ENCODE results near the gene BMPR1A. TPM values are rescaled to one million over a fixed set of nuclear protein-coding genes. Genes with fewer than 3 reads are reported as not detected.
A peak's percentile ranks its signal among the peaks of the same experiment; 100 is the strongest.

The BMPR1A gene
- total RNA-seq, 1 donor from 2014 or later, result 84.7 TPM

DNA sequence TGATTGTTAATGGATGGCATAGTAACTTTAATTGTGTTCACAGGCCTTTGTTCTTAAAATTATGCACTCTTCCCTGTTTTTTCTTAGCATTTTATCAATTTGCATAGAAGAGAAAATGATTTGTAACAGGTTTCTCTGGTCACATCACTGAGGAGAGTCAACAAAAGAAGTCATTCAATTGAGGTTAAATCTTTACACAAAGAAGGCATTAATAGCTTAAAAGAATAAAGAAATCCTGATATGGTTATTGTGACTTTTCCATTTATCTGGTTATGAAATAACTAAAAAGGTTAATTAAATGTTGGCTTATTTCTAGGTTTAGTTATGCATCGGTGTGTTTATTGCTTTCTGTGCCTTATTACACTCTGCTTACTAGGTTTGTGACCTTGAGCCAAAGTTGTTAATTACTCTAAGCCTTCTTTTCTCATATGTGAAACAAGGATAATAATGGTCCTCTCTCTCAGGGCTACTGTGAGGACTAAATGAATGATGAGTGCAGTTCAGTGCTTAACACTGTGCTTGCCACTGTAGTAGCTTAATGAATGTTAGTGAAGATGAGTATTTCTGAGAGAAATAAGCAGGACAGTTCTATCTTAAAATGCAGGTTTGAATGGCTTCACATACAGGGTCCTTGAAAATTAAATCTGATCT is 12.1 kb downstream of the BMPR1A start:
- Mint-ChIP-seq H3K4me1 (ENCODE audit: unreplicated experiment) (peaks cover 51% of the 10 kb centered on the region), H3K27me3 (no peaks in the 10 kb centered on the region), H3K27ac (no peak overlapping the region), H3K36me3 (peaks cover 11% of the 10 kb centered on the region), H3K9me3 (no peaks in the 10 kb centered on the region), H3K4me3 (no peak overlapping the region)
- no peak for DNase-seq (ENCODE audit: extremely low spot score, unreplicated experiment)
- TF ChIP-seq CTCF (conservative IDR thresholded peaks at IDR 0.05), result no peak

GRCh38 chr10:86769991-86770390 is 13.6 kb downstream of the BMPR1A start:
- H3K4me3 Mint-ChIP-seq, result no peak overlapping the region
- no peak for TF ChIP-seq CTCF (conservative IDR thresholded peaks at IDR 0.05)
- H3K27ac Mint-ChIP-seq, result no peak overlapping the region
- peaks cover 7% of the 10 kb centered on the region for H3K36me3 Mint-ChIP-seq
- no peaks in the 10 kb centered on the region for H3K27me3 Mint-ChIP-seq
- H3K9me3 Mint-ChIP-seq, result no peaks in the 10 kb centered on the region
- no peak for DNase-seq (ENCODE audit: extremely low spot score, unreplicated experiment)
- H3K4me1 Mint-ChIP-seq (ENCODE audit: unreplicated experiment), result peaks cover 50% of the 10 kb centered on the region

DNA sequence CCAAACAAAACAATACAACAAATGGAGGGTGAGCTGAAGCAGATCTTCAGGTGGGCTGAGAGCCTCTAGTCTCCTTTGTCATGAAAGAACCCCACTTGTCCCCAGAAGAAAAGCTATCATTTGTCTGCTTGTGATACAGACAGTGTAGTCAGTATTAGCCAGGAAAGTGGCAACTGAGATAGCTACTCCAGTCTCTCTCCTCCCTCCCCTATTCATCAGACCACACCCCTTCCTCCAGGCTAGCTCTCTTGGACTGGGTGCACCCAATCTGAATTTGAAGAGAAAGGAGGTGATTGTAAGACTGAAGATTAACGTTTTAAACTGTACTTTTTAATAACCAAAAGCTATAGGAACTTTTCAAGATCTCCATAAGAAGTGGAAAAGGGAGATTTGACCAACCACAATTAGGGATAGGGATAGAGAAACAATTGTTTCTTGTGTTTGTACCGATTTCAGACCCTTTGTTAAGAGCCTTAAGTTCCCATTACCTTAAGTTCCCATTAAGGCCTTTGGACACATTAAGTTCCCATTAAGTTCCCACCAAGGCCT is 14.1 kb downstream of the BMPR1A start:
- no peak for TF ChIP-seq CTCF (conservative IDR thresholded peaks at IDR 0.05)
- no peak overlapping the region for H3K27ac Mint-ChIP-seq
- H3K36me3 Mint-ChIP-seq, result peaks cover 6% of the 10 kb centered on the region
- no peaks in the 10 kb centered on the region for H3K27me3 Mint-ChIP-seq
- no peak for DNase-seq (ENCODE audit: extremely low spot score, unreplicated experiment)
- peaks cover 52% of the 10 kb centered on the region for H3K4me1 Mint-ChIP-seq (ENCODE audit: unreplicated experiment)
- no peaks in the 10 kb centered on the region for H3K9me3 Mint-ChIP-seq
- no peak overlapping the region for H3K4me3 Mint-ChIP-seq

DNA sequence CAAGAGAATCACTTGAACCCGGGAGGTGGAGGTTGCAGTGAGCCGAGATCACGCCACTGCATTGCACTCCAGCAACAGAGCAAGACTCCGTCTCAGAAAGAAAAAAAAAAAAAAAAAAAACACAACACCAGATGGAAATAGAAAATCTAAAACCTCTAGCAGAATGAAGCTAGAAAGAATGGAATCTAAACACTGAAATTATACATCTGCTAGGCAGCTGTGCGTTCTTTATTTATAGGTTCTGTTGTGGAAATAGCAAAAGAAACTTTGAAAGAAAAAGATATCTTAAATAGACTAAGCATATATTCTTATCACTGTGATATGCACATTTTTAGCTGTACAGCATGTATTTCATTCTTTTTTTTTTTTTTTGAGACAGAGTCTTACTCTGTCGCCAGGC is 17.1 kb downstream of the BMPR1A start:
- no peak for DNase-seq (ENCODE audit: extremely low spot score, unreplicated experiment)
- H3K4me3 Mint-ChIP-seq, result no peak overlapping the region
- no peak overlapping the region for H3K27ac Mint-ChIP-seq
- H3K27me3 Mint-ChIP-seq, result no peaks in the 10 kb centered on the region
- TF ChIP-seq CTCF (conservative IDR thresholded peaks at IDR 0.05), result no peak
- no peaks in the 10 kb centered on the region for H3K9me3 Mint-ChIP-seq
- peaks cover 43% of the 10 kb centered on the region for H3K4me1 Mint-ChIP-seq (ENCODE audit: unreplicated experiment)
- no peaks in the 10 kb centered on the region for H3K36me3 Mint-ChIP-seq

DNA sequence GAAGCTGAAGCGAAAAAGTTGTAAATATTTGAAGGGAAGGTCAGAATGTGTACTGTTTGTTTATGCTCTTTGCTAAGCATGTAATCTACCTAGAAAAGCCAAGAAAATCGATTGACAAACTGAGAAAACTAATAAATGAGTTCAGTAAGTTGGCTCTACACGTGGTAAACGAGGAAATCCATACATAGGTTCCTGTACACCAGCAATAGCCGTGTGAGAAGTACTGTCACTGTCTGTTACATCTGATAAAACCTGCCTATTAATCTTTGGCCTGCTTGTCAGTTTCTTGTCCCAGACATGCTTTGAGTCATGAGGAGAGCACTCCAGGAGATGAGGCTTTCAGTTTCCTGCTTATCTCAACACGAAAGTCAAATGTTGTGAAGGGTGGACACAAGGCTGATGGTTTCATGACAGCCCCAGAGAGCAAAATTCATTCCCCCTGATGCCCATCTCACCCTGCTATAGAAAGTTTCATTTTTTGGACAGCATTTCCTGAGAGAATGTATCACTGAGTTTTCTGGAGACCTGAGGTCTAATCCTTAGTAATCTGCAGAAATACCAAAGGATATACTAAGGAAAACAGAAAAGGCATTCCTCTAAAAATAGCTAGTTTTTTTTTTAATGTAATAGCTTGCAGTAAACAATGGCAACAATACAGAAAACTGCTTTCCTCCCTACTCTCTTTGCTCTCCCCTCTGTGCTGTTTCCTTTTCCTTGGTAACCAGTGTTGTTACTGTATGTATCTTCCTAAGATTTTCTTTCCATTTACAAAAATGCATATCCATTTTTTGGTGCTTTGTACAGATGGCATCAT is 18.8 kb downstream of the BMPR1A start:
- no peak for DNase-seq (ENCODE audit: extremely low spot score, unreplicated experiment)
- H3K27me3 Mint-ChIP-seq, result no peaks in the 10 kb centered on the region
- H3K36me3 Mint-ChIP-seq, result peaks cover 10% of the 10 kb centered on the region
- H3K9me3 Mint-ChIP-seq, result peaks cover 3% of the 10 kb centered on the region
- TF ChIP-seq CTCF (conservative IDR thresholded peaks at IDR 0.05), result no peak
- peak overlapping the region; percentile 50 for H3K27ac Mint-ChIP-seq
- H3K4me3 Mint-ChIP-seq, result no peak overlapping the region
- peaks cover 28% of the 10 kb centered on the region for H3K4me1 Mint-ChIP-seq (ENCODE audit: unreplicated experiment)
